C4-2B (cell line): ENCODE data around the gene RGL2.

Experiments used
- H3K27ac ChIP-seq: fragments of 450-650 bp; 2 replicates; pipeline ENCODE4 v1.5.1; 2017
- CTCF ChIP-seq: fragments of 450-650 bp; conservative IDR thresholded peaks from 2 replicates; pipeline ENCODE4 v1.5.1; 2017; ENCODE audit warnings: mild to moderate bottlenecking
- ZFX ChIP-seq: fragments of 450-650 bp; IDR thresholded peaks from 2 replicates; pipeline ENCODE4 v1.6.1; 2017

RGL2 gene

DNA sequence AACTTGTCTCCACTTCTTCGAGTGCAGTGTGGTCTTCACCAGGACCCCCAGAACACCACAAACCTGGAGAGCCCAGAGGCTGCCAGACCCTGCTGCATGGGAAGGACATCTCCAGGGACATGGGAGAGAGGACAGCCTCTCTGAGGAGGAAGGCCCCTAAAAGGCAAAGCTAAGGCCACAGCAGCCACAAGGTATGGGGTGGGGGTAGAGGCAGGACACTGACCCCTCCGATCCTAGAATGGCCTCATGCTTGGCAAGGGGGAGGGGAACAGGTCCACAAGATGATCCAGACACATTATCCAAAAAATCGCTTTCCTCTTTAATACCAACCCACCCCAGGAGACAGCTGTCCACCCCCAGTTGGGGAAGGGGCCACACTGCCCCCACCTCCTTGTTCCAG lies 19.9 kb downstream of the RGL2 start:
- no peak for TF ChIP-seq ZFX
- TF ChIP-seq CTCF: no peak
- no peak overlapping the region for H3K27ac ChIP-seq

DNA sequence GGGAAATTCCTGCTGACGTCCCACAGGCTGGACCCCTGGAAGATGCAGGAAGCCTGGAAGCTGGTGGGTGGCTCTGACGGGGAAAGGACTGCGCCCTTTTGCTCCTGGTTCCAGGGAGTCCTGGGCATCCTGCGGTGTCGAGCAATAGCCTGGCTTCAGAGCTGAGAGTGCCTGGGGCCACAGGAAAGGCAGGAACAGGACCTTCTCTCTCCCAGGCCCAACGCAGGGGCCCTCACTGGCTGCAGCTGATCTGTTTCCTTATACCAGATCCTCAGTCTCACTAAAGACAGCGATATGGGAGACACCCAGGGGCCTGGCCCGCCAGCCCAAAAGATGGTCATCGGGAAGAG lies 20.4 kb downstream of the RGL2 start:
- TF ChIP-seq ZFX (no peak), CTCF (no peak)
- no peak overlapping the region for H3K27ac ChIP-seq

GRCh38 chr6:33277663-33278391 lies 20.9 kb downstream of the RGL2 start:
- TF ChIP-seq ZFX: no peak
- 0 out of 2 replicates have a peak, but pooled peaks have one; percentile 0 for TF ChIP-seq CTCF
- H3K27ac ChIP-seq: peak overlapping the region; percentile 97

GRCh38 chr6:33276864-33277662 lies 21.7 kb downstream of the RGL2 start, which contains the start of gene B3GALT4:
TSS of gene B3GALT4 (plus strand) at chr6:33277123. CDS start at chr6:33277420, 297 bp downstream.
- TF ChIP-seq ZFX (no peak), CTCF (peak; percentile 43)
- H3K27ac ChIP-seq: peak within 1 kb of the TSS; percentile 97

GRCh38 chr6:33276581-33276863 lies 22.2 kb downstream of the RGL2 start:
- no peak for TF ChIP-seq CTCF
- no peak for TF ChIP-seq ZFX
- peak overlapping the region; percentile 97 for H3K27ac ChIP-seq

GRCh38 chr6:33275795-33276580 lies 22.8 kb downstream of the RGL2 start:
- peak overlapping the region; percentile 97 for H3K27ac ChIP-seq

GRCh38 chr6:33273924-33274902 lies 24.5 kb downstream of the RGL2 start:
- TF ChIP-seq ZFX (no peak), CTCF (no peak)
- peak overlapping the region; percentile 97 for H3K27ac ChIP-seq
